ENCODE data around the gene GRAMD4.

Gene GRAMD4

GRCh38 chr22:46719921-46720320, 99.7 kb downstream of the GRAMD4 start:
- no peak for DNase-seq (ENCODE audit: low read depth)

DNA sequence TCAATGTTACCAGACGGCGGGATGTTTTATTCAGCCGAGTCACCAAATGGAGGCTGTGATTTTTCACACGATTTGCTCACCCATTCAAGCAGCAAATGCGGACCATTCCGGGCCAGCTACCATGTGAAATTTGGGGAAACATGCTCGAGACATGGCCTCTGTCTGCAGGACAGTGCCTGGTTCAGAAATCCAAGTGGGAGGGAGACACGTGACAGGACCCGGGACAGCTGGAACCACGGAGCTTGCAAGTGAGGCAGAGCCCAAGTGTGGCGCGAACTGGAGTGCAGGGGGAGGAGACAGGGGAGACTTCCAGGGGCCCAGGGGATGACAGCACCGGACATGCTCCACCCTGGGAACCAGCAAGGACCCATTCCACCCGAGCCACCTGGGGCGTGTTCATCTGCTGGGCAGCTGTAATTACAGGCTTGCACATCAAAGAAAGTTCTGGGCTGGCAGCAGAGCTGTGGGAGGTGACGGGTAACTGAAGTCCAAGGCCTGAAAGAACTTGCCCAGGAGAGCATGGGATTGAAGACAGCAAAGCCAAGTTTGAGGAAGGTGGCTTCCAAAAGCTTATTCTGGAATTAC, 101.4 kb downstream of the GRAMD4 start:
- DNase-seq (ENCODE audit: low read depth), result no peak

- no peak for DNase-seq (ENCODE audit: low read depth)
These were observed 103.7 kb downstream of the GRAMD4 start for GRCh38 chr22:46723882-46724281.

DNA sequence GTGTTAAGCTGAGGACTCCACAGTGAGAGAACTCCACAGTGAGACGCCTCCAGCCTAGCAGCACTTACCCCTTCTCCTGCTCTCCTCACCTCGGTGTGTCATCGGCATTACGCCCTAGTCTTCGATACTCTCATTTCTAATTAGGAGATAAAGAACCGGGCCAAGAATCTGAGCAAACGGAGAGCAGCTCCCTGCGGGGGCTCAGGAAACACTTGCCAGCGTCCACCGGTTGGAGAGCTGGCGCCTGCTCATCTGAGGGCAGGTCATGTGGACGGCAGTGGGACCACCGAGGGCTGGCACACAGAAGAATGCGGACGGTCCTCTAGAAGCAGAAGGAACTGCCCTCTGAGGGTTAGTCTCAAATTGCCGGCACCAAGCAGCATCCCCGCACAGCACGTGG, 104.9 kb downstream of the GRAMD4 start:
- DNase-seq (ENCODE audit: low read depth), result no peak

- DNase-seq (ENCODE audit: low read depth), result no peak
These were observed 106.1 kb downstream of the GRAMD4 start for GRCh38 chr22:46726066-46726985.

DNA sequence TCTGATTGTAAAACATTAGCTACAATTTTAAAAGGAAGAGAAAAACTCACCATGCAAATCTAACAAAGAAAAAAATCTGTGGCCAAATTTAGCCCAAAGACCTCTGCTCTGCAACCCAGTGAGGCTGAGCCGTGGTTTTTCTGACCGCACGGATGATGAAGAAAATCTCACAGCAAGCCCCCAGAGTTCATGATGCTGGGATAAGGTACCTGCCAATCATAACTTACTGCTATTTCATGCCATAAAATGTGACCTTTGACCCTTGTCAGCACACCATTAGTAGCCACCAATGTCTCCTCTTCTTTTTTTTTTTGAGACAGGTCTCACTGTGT, 106.8 kb downstream of the GRAMD4 start:
- DNase-seq (ENCODE audit: low read depth), result no peak

GRCh38 chr22:46727813-46728364, 107.7 kb downstream of the GRAMD4 start:
- DNase-seq (ENCODE audit: low read depth), result no peak

- DNase-seq (ENCODE audit: low read depth), result no peak
These were observed 108.3 kb downstream of the GRAMD4 start for GRCh38 chr22:46728470-46728869.
